Spleen (tissue), 11 donors: Measurements from ENCODE around the gene MOB3B. TPM values are rescaled to one million over a fixed set of nuclear protein-coding genes. Genes with fewer than 3 reads are reported as not detected.

ENCODE experiments used
- DNase-seq: peaks from one replicate; pipeline ENCODE4 v3.0.0-alpha.2; 2020
- H3K27ac ChIP-seq, 8 donors: fragments of 200-600 bp; sonication (generic) in 7 of 8; 1 replicate in 4 of 8; 2 replicates in 4 of 8; pipeline versions ENCODE4 v1.5.0 to v1.8.0; 2016 to 2021; ENCODE audit warnings: inconsistent platforms in 4 of 8, mild to moderate bottlenecking in 4 of 8, moderate library complexity in 1 of 8
- H3K27me3 ChIP-seq, 7 donors: fragments of 200-600 bp; sonication (generic) in 6 of 7; replicated peaks in 1 of 7; 1 replicate in 4 of 7; 2 replicates in 3 of 7; pipeline versions ENCODE4 v1.5.0 to v1.8.0; 2016 to 2021; ENCODE audit warnings: inconsistent platforms in 3 of 7, mild to moderate bottlenecking in 1 of 7
- H3K36me3 ChIP-seq, 6 donors: fragments of 200-600 bp; sonication (generic) in 5 of 6; 1 replicate in 4 of 6; 2 replicates in 2 of 6; pipeline versions ENCODE4 v1.5.0 to v1.8.0; 2016 to 2021; ENCODE audit warnings: inconsistent platforms in 2 of 6
- H3K4me1 ChIP-seq, 6 donors: fragments of 200-600 bp; sonication (generic) in 5 of 6; 1 replicate in 3 of 6; 2 replicates in 3 of 6; pipeline versions ENCODE4 v1.5.0 to v1.8.0; 2016 to 2021; ENCODE audit warnings: inconsistent platforms in 3 of 6
- H3K4me3 ChIP-seq, 8 donors: fragments of 200-600 bp; sonication (generic) in 7 of 8; 1 replicate in 4 of 8; 2 replicates in 4 of 8; pipeline versions ENCODE4 v1.5.0 to v1.8.0; 2016 to 2021; ENCODE audit warnings: inconsistent platforms in 4 of 8, mild to moderate bottlenecking in 4 of 8, moderate library complexity in 2 of 8
- H3K9me3 ChIP-seq, 8 donors: fragments of 200-600 bp; sonication (generic) in 7 of 8; 1 replicate in 4 of 8; 2 replicates in 4 of 8; pipeline versions ENCODE4 v1.5.0 to v1.8.0; 2016 to 2021; ENCODE audit warnings: inconsistent platforms in 4 of 8
- POLR2A ChIP-seq, 3 donors: fragments of 450-650 bp; IDR thresholded peaks; one replicate each; pipeline ENCODE4 v1.5.1; 2017; ENCODE audit warnings: antibody characterized with exemption in 3 of 3, mild to moderate bottlenecking in 1 of 3
- POLR2AphosphoS5 ChIP-seq, 3 donors: sonication (generic); formaldehyde crosslinking; IDR thresholded peaks; one replicate each; pipeline ENCODE4 v1.5.1; 2017; ENCODE audit warnings: antibody characterized with exemption in 3 of 3
- WGBS, 5 donors: extraction: QIAGEN DNeasy Blood & Tissue Kit in 3 of 5; methylation state at CpG; one replicate each; pipeline versions ENCODE4 v1.1.5 to v1.1.7; 2013 to 2018; 5-methylcytosine and 5-hydroxymethylcytosine counted together
- intact Hi-C: fragments of 100-400 bp; cut with DNase I; formaldehyde crosslinking; loops from one replicate; pipeline ENCODE4 v1.15.0; 2023; ENCODE audit warnings: low total_unique reads
- polyA plus RNA-seq, 3 donors: library from polyadenylated mRNA; stranded (reverse); fragments of 200-250 nt; gene quantifications; one replicate each; pipeline ENCODE4 v1.2.1, GENCODE V29; 2013
- total RNA-seq, 7 donors: library from RNA; depleted of rRNA in 3 of 7; stranded (reverse); fragments of >200 nt in 3 of 7; fragmentation: NEBNext Ultra II Directional in 4 of 7; extraction: Animal tissue kit (Norgen Biotek cat#: 25700) in 4 of 7; gene quantifications; one replicate each; pipeline versions ENCODE4 v1.1.0 to v1.2.1, GENCODE V29; 2016 to 2021
- TF ChIP-seq, protein P1 (sequence below), 11 experiments: fragments of 200-600 bp in 7 of 11; fragments of 450-650 bp in 4 of 11; sonication (generic) in 4 of 11; IDR thresholded peaks in 8 of 11; conservative IDR thresholded peaks in 3 of 11; 1 replicate in 7 of 11; 2 replicates in 4 of 11; pipeline versions ENCODE4 v1.4.0 to v1.8.0; 2016 to 2021; ENCODE audit warnings: antibody characterized with exemption in 11 of 11, inconsistent platforms in 4 of 11, mild to moderate bottlenecking in 1 of 11
- donor health status: healthy with polysubstance abuse.
- donor health status: DM: no; HTN: no; CAD: no; lungs with moderate emphysema.
- donor health status: DM: no; HTN: no; CAD: no.
- donor health status: Bipolar disorder and iron deficiency.
- donor health status: healthy.
- donor health status: DM: no; HTN: no; CAD: no.
- donor health status: DM: yes; HTN: yes; CAD: no.

Gene MOB3B
- total and polyA plus RNA-seq, 10 donors, result 9.4 to 27.7 (median 19.9) TPM

DNA sequence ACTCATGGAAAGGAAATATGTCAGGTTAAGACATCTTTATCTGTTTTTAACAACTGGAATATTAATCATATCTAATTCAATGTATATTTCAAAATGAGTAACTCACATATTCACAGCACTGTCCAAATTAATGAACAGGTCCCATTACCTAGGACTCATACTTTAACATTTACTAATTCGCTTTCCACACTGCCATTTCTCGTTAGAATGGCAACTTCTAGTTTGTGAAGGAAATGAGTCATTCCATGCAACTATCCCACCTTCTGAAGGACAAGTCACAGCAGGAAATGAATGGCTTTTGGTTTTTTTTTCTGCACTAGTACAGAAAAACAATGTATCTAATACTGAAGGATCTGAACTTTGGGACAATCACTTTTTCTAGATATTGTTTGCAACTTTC, 30.2 kb downstream of the MOB3B start:
- Histone ChIP-seq H3K27ac (peak overlapping the region; percentile 8 to 72 (median 54)), H3K27me3 (no peaks in the 10 kb centered on the region), H3K4me3 (no peak overlapping the region), H3K36me3 (no peaks in the 10 kb centered on the region), H3K4me1 (peaks cover 0 to 59% (median 31%) of the 10 kb centered on the region in 6 donors), H3K9me3 (peaks cover 0 to 9% (median 2%) of the 10 kb centered on the region in 8 donors)
- intact Hi-C loops, result no loop called here
- 14 to 44% (median 28%) methylated on average over 2 of the region's 2 CpGs for WGBS, 5 donors
- TF ChIP-seq POLR2A (IDR thresholded peaks at IDR 0.05), result no peak
- TF ChIP-seq, protein P1, sequence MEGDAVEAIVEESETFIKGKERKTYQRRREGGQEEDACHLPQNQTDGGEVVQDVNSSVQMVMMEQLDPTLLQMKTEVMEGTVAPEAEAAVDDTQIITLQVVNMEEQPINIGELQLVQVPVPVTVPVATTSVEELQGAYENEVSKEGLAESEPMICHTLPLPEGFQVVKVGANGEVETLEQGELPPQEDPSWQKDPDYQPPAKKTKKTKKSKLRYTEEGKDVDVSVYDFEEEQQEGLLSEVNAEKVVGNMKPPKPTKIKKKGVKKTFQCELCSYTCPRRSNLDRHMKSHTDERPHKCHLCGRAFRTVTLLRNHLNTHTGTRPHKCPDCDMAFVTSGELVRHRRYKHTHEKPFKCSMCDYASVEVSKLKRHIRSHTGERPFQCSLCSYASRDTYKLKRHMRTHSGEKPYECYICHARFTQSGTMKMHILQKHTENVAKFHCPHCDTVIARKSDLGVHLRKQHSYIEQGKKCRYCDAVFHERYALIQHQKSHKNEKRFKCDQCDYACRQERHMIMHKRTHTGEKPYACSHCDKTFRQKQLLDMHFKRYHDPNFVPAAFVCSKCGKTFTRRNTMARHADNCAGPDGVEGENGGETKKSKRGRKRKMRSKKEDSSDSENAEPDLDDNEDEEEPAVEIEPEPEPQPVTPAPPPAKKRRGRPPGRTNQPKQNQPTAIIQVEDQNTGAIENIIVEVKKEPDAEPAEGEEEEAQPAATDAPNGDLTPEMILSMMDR (IDR thresholded peaks at IDR 0.05 in 8 of 11, conservative IDR thresholded peaks at IDR 0.05 in 3 of 11), result no peak
- no peak for TF ChIP-seq POLR2AphosphoS5 (IDR thresholded peaks at IDR 0.05)
- DNase-seq, result no peak

GRCh38 chr9:27497883-27498417, 31.7 kb downstream of the MOB3B start:
- no peak for DNase-seq
- peaks cover 0 to 16% (median 9%) of the 10 kb centered on the region in 8 donors for H3K9me3 ChIP-seq
- no peaks in the 10 kb centered on the region for H3K27me3 ChIP-seq
- intact Hi-C loops, result no loop called here
- TF ChIP-seq POLR2A (IDR thresholded peaks at IDR 0.05) (no peak), POLR2AphosphoS5 (IDR thresholded peaks at IDR 0.05) (no peak)
- TF ChIP-seq, protein P1 (IDR thresholded peaks at IDR 0.05 in 8 of 11, conservative IDR thresholded peaks at IDR 0.05 in 3 of 11), result no peak
- 74 to 86% (median 78%) methylated on average over 11 of the region's 11 CpGs for WGBS, 5 donors
- peaks cover 0 to 59% (median 31%) of the 10 kb centered on the region in 6 donors for H3K4me1 ChIP-seq
- no peaks in the 10 kb centered on the region for H3K36me3 ChIP-seq
- peak overlapping the region in 2 of 8 donors; percentile 8 to 37 for H3K4me3 ChIP-seq
- H3K27ac ChIP-seq, result peak overlapping the region in 6 of 8 donors; percentile 6 to 72 (median 59)

DNA sequence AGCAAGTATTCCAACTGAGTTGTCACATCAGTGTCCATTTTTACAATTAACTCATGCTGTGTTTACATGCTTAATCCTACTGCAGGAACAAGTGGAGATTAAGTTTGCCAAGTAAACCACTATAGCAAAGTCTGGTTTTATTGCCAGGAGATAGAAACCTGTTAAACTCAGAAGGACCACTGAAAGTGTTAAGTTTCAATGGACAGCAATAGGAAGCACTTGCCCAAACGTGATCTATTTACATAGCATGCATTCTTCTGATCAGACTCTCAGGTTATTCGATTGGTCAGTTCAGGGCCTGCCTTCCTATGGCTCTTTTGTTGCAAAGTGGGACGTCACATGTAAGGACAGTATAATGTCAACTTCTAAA, 33.5 kb downstream of the MOB3B start:
- no peak for DNase-seq
- Histone ChIP-seq H3K27ac (peak overlapping the region in 2 of 8 donors; percentile 10 to 17), H3K4me3 (no peak overlapping the region), H3K36me3 (no peaks in the 10 kb centered on the region), H3K9me3 (peaks cover 0 to 14% (median 9%) of the 10 kb centered on the region in 8 donors), H3K4me1 (peaks cover 0 to 64% (median 32%) of the 10 kb centered on the region in 6 donors), H3K27me3 (no peaks in the 10 kb centered on the region)
- TF ChIP-seq, protein P1 (IDR thresholded peaks at IDR 0.05 in 8 of 11, conservative IDR thresholded peaks at IDR 0.05 in 3 of 11), result no peak
- TF ChIP-seq POLR2A (IDR thresholded peaks at IDR 0.05) (no peak), POLR2AphosphoS5 (IDR thresholded peaks at IDR 0.05) (no peak)
- intact Hi-C loops, result no loop called here
- WGBS, 5 donors, result 66 to 79% (median 71%) methylated on average over 3 of the region's 3 CpGs

GRCh38 chr9:27495480-27496134, 34.0 kb downstream of the MOB3B start:
- no peaks in the 10 kb centered on the region for H3K27me3 ChIP-seq
- TF ChIP-seq, protein P1 (IDR thresholded peaks at IDR 0.05 in 8 of 11, conservative IDR thresholded peaks at IDR 0.05 in 3 of 11), result no peak
- TF ChIP-seq POLR2A (IDR thresholded peaks at IDR 0.05), result no peak
- TF ChIP-seq POLR2AphosphoS5 (IDR thresholded peaks at IDR 0.05), result no peak
- no peak for DNase-seq
- H3K36me3 ChIP-seq, result no peaks in the 10 kb centered on the region
- intact Hi-C loops, result no loop called here
- H3K27ac ChIP-seq, result peak overlapping the region in 1 of 8 donors; percentile 10
- H3K4me3 ChIP-seq, result no peak overlapping the region
- 64 to 83% (median 68%) methylated on average over 3 of the region's 3 CpGs for WGBS, 5 donors
- H3K9me3 ChIP-seq, result peaks cover 0 to 12% (median 9%) of the 10 kb centered on the region in 8 donors
- H3K4me1 ChIP-seq, result peaks cover 0 to 69% (median 37%) of the 10 kb centered on the region in 6 donors
